SK-N-SH treated with all-trans-retinoic acid at 6 μM for 48 hours (cell line): ENCODE results near the gene ZFP36.
"Not testable (repeated sequence)": the region's sequence is repeated elsewhere in the genome, so short reads cannot be mapped to it uniquely, and the experiment has no call there.

ENCODE experiments used
- ATAC-seq: fragments of 200-7000 bp; cut with Tn5 transposase; 3 replicates; pipeline ENCODE4 v1.9.1; 2020; ENCODE audit warnings: mild to moderate bottlenecking, moderate library complexity
- CREB5 ChIP-seq: fragments of 250-450 bp; sonication (Bioruptor Pico); IDR thresholded peaks from 2 replicates; pipeline ENCODE4 v1.5.1; 2020; ENCODE audit warnings: low read depth, mild to moderate bottlenecking, moderate library complexity
- CSDC2 ChIP-seq: fragments of 250-450 bp; sonication (Bioruptor Pico); IDR thresholded peaks from 2 replicates; pipeline ENCODE4 v1.5.0; 2020; ENCODE audit warnings: mild to moderate bottlenecking, moderate library complexity
- CSRNP3 ChIP-seq: fragments of 250-450 bp; sonication (Bioruptor Pico); IDR thresholded peaks from 2 replicates; pipeline ENCODE4 v1.5.1; 2021; ENCODE audit warnings: mild to moderate bottlenecking, moderate library complexity
- ESRRG ChIP-seq: fragments of 250-450 bp; sonication (Bioruptor Pico); IDR thresholded peaks from 2 replicates; pipeline ENCODE4 v1.6.1; 2021; ENCODE audit warnings: mild to moderate bottlenecking
- GLIS3 ChIP-seq: fragments of 250-450 bp; sonication (Bioruptor Pico); IDR thresholded peaks from 2 replicates; pipeline ENCODE4 v1.5.0; 2020; ENCODE audit warnings: mild to moderate bottlenecking, moderate library complexity
- OSR1 ChIP-seq: fragments of 250-450 bp; sonication (Bioruptor Pico); IDR thresholded peaks from 2 replicates; pipeline ENCODE4 v1.8.0; 2022; ENCODE audit warnings: moderate library complexity, mild to moderate bottlenecking, inconsistent platforms
- PATZ1 ChIP-seq: fragments of 250-450 bp; sonication (Bioruptor Pico); IDR thresholded peaks from 2 replicates; pipeline ENCODE4 v1.8.0; 2020; ENCODE audit warnings: mild to moderate bottlenecking, moderate library complexity, borderline replicate concordance
- SNAI2 ChIP-seq: fragments of 250-450 bp; sonication (Bioruptor Pico); IDR thresholded peaks from 2 replicates; pipeline ENCODE4 v1.5.0; 2020; ENCODE audit warnings: mild to moderate bottlenecking, moderate library complexity
- TCF4 ChIP-seq: fragments of 250-450 bp; sonication (Bioruptor Pico); IDR thresholded peaks from 2 replicates; pipeline ENCODE4 v1.8.0; 2021; ENCODE audit warnings: mild to moderate bottlenecking, moderate library complexity, borderline replicate concordance
- ZC3H10 ChIP-seq: fragments of 250-450 bp; sonication (Bioruptor Pico); IDR thresholded peaks from 2 replicates; pipeline ENCODE4 v1.5.1; 2021; ENCODE audit warnings: mild to moderate bottlenecking, moderate library complexity
- ZFP30 ChIP-seq: fragments of 450-650 bp; formaldehyde crosslinking; IDR thresholded peaks from 2 replicates; pipeline ENCODE4 v1.5.0; 2022; ENCODE audit warnings: mild to moderate bottlenecking, moderate library complexity
- ZNF565 ChIP-seq: fragments of 450-650 bp; formaldehyde crosslinking; conservative IDR thresholded peaks from 2 replicates; pipeline ENCODE4 v1.5.0; 2020; ENCODE audit warnings: low read depth, mild to moderate bottlenecking, moderate library complexity
- ZNF8 ChIP-seq: fragments of 450-650 bp; formaldehyde crosslinking; IDR thresholded peaks from 2 replicates; pipeline ENCODE4 v1.5.0; 2020; ENCODE audit warnings: mild to moderate bottlenecking, moderate library complexity

Gene ZFP36

GRCh38 chr19:39445196-39446111, 38.8 kb downstream of the ZFP36 start, which contains the start of gene SUPT5H:
Gene SUPT5H (plus strand): TSS chr19:39445582. CDS start chr19:39445891, 309 bp downstream.
- TF ChIP-seq PATZ1 (CRISPR knock-in tag) (no peak), OSR1 (CRISPR knock-in tag) (no peak)
- peak; percentile 97 for ATAC-seq

GRCh38 chr19:39446365-39447084, 39.9 kb downstream of the ZFP36 start:
- ATAC-seq = no peak
- no peak for TF ChIP-seq CSDC2 (CRISPR knock-in tag)
- TF ChIP-seq PATZ1 (CRISPR knock-in tag) = no peak
- no peak for TF ChIP-seq OSR1 (CRISPR knock-in tag)
- no peak for TF ChIP-seq ESRRG (CRISPR knock-in tag)
- TF ChIP-seq GLIS3 (CRISPR knock-in tag) = no peak
- no peak for TF ChIP-seq CSRNP3 (CRISPR knock-in tag)
- TF ChIP-seq, all 23 proteins: peak for 0

- TF ChIP-seq ZNF8 = no peak
- no peak for TF ChIP-seq SNAI2 (CRISPR knock-in tag)
- no peak for TF ChIP-seq TCF4 (CRISPR knock-in tag)
- TF ChIP-seq ESRRG (CRISPR knock-in tag) = no peak
- ATAC-seq = no peak
These were observed 41.6 kb downstream of the ZFP36 start for GRCh38 chr19:39448271-39448670.

GRCh38 chr19:39449116-39449797, 42.6 kb downstream of the ZFP36 start:
- ATAC-seq = no peak
- TF ChIP-seq CREB5 (CRISPR knock-in tag) = no peak
- TF ChIP-seq PATZ1 (CRISPR knock-in tag) = no peak
- no peak for TF ChIP-seq ZNF8
- no peak for TF ChIP-seq ZC3H10 (CRISPR knock-in tag)
- no peak for TF ChIP-seq ZNF565 (CRISPR knock-in tag)
- TF ChIP-seq TCF4 (CRISPR knock-in tag) = no peak
- no peak for TF ChIP-seq SNAI2 (CRISPR knock-in tag)
- no peak for TF ChIP-seq ZFP30
- no peak for TF ChIP-seq ESRRG (CRISPR knock-in tag)

GRCh38 chr19:39451257-39451656, 44.6 kb downstream of the ZFP36 start:
- ATAC-seq = not testable (repeated sequence)
